HG03039 (cell line): ENCODE results near the gene SH3GL3.

ENCODE experiments used
- ATAC-seq: cut with Tn5 transposase; IDR thresholded peaks from one replicate; pipeline ENCODE4 v1.9.1; 2021; ENCODE audit warnings: mild to moderate bottlenecking, moderate library complexity; ENCODE audit not compliant: unreplicated experiment

Gene SH3GL3

GRCh38 chr15:83503595-83504364 lies 56.6 kb downstream of the SH3GL3 start:
- no peak for ATAC-seq

- ATAC-seq: no peak
Measured at GRCh38 chr15:83504365-83504764, 57.2 kb downstream of the SH3GL3 start.

- no peak for ATAC-seq
Measured at GRCh38 chr15:83510001-83510400, 62.9 kb downstream of the SH3GL3 start.

GRCh38 chr15:83512459-83512858 lies 65.3 kb downstream of the SH3GL3 start:
- ATAC-seq: no peak

GRCh38 chr15:83514584-83514983 lies 67.4 kb downstream of the SH3GL3 start:
- ATAC-seq: no peak

GRCh38 chr15:83515164-83515563 lies 68.0 kb downstream of the SH3GL3 start:
- no peak for ATAC-seq

- ATAC-seq: no peak
Measured at GRCh38 chr15:83516935-83517334, 69.8 kb downstream of the SH3GL3 start.

- ATAC-seq: no peak
Measured at GRCh38 chr15:83526319-83526718, 79.2 kb downstream of the SH3GL3 start.

- no peak for ATAC-seq
Measured at GRCh38 chr15:83533410-83533962, 86.3 kb downstream of the SH3GL3 start.

- ATAC-seq: no peak
Measured at GRCh38 chr15:83537606-83538005, 90.5 kb downstream of the SH3GL3 start.

GRCh38 chr15:83538682-83539081 lies 91.5 kb downstream of the SH3GL3 start:
- no peak for ATAC-seq

GRCh38 chr15:83545804-83546511 lies 98.8 kb downstream of the SH3GL3 start:
- no peak for ATAC-seq

- no peak for ATAC-seq
Measured at GRCh38 chr15:83546512-83546888, 99.4 kb downstream of the SH3GL3 start.

GRCh38 chr15:83547168-83547567 lies 100.0 kb downstream of the SH3GL3 start:
- ATAC-seq: no peak

- ATAC-seq: no peak
Measured at GRCh38 chr15:83549623-83550022, 102.5 kb downstream of the SH3GL3 start.

- ATAC-seq: no peak
Measured at GRCh38 chr15:83554558-83554957, 107.4 kb downstream of the SH3GL3 start.

GRCh38 chr15:83555383-83555782 lies 108.2 kb downstream of the SH3GL3 start:
- no peak for ATAC-seq

- ATAC-seq: no peak
Measured at GRCh38 chr15:83556068-83556467, 108.9 kb downstream of the SH3GL3 start.

GRCh38 chr15:83556754-83557153 lies 109.6 kb downstream of the SH3GL3 start:
- no peak for ATAC-seq

- no peak for ATAC-seq
Measured at GRCh38 chr15:83558146-83558545, 111.0 kb downstream of the SH3GL3 start.

- ATAC-seq: no peak
Measured at GRCh38 chr15:83559310-83559966, 112.3 kb downstream of the SH3GL3 start.

GRCh38 chr15:83561661-83562060 lies 114.5 kb downstream of the SH3GL3 start:
- ATAC-seq: no peak
